ENCODE measurements around the gene PCED1B.
"Not testable (repeated sequence)": the region's sequence is repeated elsewhere in the genome, so short reads cannot be mapped to it uniquely, and the experiment has no call there.

PCED1B gene

DNA sequence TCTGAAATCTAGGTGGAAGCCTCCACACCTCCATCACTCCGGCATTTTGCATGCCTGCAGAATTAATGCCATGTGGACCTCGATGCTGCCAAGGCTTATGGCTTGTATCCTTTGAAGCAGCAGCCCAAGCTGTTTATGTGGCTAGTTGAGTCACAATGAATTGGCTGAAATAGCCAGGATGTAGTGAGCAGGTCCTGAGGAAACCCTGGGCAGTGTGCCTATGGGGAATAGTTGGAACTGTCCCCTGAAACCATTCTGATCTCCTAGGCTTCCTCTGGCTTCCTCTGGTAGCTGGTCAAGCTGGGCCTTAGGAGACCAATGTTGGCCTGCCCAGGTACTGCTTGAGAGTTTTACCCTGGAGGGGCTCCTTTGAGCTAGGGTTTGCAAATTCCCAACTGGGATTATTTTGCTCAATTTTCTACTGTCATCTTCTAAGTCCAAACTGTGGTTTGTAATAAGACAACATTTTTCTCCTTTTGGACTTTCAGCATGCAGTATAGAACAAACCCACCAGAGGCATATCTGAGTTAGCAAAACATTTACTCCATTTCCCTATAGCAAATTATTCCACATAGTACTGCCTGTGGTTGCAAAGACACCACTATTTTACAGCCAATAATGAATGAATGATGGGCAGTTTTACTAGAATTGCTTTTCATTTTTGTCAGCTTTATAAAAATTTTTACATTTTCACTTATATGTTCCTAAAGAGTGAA lies 85.5 kb downstream of the PCED1B start:
- DNase-seq, result no peak

- DNase-seq, result no peak
Observed at GRCh38 chr12:47165934-47166333, 86.5 kb downstream of the PCED1B start.

- no peak for DNase-seq
Observed at GRCh38 chr12:47166365-47166764, 86.9 kb downstream of the PCED1B start.

DNA sequence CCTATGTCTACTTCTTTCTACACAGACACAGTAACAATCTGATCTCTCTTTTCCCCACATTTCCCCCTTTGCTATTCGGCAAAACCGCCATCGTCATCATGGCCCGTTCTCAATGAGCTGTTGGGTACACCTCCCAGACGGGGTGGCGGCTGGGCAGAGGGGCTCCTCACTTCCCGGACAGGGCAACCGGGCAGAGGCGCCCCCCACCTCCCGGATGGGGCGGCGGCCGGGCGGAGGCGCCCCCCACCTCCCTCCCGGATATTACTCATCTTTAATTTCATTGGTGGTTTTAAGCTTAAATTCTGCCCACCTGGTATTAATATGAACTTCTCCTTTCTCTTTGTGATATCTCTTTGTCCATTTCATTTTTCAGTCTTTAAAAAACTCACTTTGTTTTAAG lies 90.9 kb downstream of the PCED1B start:
- DNase-seq, result not testable (repeated sequence)

DNA sequence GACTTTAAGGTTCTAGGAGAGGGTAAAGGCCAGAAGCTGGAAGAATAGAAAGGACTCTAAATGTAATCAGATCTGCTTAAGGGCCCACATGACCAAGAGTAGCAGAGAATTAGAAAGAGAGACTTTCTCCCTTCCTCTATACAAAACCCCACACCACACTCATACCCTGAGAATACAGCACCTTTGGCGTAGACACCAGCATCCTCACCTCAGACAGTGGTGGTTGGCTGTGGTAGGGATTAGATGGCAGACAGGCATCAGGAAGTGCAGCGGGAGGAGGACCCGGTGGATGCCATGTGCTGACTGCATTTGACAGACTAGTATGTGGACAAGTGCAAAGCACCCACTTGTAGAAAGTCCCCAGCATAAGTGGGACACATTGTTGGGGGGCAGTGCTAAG lies 98.6 kb downstream of the PCED1B start:
- no peak for DNase-seq

- not testable (repeated sequence) for DNase-seq
Observed at GRCh38 chr12:47182164-47182938, 102.9 kb downstream of the PCED1B start.

DNA sequence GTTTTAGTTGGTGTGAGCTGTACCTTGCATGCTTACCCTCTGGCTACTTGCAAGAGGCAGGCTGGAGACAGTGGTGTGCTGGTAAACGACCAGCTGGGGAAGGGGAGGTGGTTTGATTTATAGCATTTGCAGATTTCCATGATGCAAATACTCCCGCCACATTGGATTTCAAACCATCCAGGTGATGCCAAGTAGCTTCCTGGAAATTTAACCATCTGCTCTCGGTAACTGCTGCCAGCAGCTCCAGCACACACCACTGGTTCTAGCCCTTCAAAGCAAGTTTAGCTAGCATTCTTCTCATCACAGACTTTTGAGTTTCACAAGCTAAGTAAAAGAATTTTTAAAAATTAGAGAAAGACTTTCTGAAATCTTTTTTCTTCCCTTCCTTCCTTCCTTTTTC lies 104.8 kb downstream of the PCED1B start:
- no peak for DNase-seq

- no peak for DNase-seq
Observed at GRCh38 chr12:47184813-47185212, 105.4 kb downstream of the PCED1B start.

DNA sequence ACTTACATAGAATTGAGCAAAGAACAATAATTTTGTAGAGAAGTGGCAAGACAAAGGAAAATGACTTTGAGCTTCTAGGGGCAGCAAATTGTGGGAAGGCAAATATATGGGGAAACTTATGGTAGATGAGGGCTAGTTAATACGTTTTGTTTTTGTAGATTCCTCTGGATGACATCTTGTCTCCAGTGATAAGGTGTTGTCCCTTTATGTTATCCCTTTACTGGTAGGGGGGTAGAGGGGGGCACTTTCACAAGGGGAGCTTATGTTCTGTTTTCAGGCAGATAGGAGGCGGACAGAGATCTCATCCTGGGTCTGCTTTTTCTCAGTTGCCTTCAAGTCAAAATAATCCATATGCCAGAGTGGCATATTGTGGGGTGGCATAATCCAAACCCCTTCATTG lies 106.8 kb downstream of the PCED1B start:
- no peak for DNase-seq

- DNase-seq, result no peak
Observed at GRCh38 chr12:47188576-47189441, 109.4 kb downstream of the PCED1B start.

DNA sequence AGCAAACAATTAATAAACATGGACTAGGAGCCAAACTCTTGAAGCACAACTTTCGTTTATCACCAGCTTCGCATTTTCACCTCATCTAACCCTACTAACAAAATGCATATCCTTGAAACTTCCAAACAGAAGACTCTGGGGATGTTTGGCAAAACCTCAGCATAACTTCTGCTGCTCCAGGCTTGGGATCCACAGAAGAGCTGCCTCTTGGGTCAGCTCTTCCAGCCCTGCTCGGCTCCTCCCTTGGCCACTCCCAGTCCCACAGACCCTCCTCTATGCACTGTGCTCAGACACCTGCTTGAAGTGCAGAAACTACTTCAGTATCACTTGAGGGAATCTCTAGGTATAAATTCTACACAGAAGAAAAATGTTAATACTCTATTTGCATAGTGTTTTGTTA lies 110.3 kb downstream of the PCED1B start:
- no peak for DNase-seq

GRCh38 chr12:47190271-47190750 lies 110.9 kb downstream of the PCED1B start:
- DNase-seq, result no peak

GRCh38 chr12:47190905-47191304 lies 111.5 kb downstream of the PCED1B start:
- DNase-seq, result no peak

DNA sequence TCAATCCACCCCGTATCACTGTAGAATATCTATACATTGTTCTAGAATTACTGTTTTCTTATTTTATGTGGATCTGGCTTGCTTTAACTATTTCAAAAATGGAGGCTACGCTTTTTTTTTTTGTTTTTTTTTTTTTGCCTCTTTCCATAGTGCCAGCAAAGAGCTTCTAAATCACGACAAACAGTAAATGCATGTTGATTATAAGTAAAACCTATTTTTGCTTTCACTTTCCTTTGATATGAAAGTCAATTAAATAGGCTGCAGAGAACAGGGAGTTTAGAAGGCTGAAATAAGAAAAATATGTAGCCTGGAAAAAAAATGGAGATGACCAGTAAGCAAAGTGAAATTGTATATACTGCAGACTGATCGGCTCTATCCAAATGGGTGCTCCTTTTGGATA lies 112.6 kb downstream of the PCED1B start:
- DNase-seq, result no peak

- no peak for DNase-seq
Observed at GRCh38 chr12:47193066-47193465, 113.6 kb downstream of the PCED1B start.

GRCh38 chr12:47194501-47194900 lies 115.1 kb downstream of the PCED1B start:
- DNase-seq, result no peak

- no peak for DNase-seq
Observed at GRCh38 chr12:47200446-47200845, 121.0 kb downstream of the PCED1B start.

DNA sequence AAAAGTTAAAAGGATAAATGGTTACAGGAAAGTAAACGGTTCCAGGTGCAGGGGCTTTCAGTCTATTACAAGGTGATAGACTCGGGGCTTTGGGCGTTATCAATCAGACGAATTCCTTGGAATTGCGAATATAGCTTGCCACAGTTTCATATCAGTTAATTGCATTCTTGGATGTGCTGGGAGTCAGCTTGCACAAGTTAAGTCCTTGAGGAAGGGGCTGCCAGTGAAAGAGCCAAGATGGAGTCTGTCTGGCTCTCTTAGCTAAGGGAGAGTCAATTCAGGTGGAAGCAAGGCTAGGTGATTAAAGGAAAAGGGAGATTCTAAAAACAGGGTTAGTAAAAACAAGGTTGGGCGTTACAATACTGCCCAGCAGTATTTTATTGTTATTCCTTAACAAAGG lies 121.8 kb downstream of the PCED1B start:
- not testable (repeated sequence) for DNase-seq

GRCh38 chr12:47202176-47202575 lies 122.8 kb downstream of the PCED1B start:
- peak in 2 of 56 donors; percentile 2 to 31 for DNase-seq

DNA sequence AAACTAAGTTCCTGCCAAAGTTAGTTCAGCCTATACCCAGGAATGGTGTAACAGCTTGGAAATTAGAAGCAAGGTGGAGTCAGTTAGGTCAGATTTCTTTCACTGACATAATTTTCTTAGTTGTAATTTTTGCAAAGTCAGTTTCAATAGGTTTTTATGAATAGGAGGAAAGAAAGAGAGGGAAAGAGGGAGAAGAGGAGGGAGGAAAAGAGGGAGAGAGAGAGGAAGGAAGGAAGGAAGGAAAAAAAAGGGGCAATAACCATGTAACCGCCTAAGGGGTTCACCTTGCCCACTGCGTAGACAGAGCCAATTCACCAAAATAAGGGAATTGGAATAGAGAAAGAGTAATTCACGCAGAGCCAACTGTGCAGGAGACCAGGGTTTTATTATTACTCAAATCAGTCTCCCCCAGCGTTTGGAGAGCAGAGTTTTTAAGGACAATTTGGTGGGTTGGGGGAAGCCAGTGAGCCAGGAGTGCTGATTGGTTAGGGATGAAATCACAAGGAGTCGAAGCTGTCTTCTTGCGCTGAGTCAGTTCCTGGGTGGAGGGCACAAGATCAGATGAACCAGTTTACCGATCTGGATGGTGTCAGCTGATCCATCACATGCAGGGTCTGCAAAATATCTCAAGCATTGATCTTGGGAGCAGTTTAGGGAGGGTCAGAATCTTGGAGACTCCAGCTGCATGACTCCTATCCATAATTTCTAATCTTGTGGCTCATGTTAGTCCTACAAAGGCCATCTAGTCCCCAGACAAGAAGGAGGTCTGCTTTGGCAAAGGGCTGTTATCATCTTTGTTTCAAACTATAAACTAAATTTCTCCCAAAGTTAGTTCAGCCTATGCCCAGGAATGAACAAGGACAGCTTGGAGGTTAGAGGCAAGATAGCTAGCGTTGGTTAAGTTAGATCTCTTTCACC lies 126.4 kb downstream of the PCED1B start:
- DNase-seq, result no peak

All from nucleus accumbens (tissue), 56 donors.